Lung (tissue), 12 donors: ENCODE results near the gene NUDT22. TPM values are rescaled to one million over a fixed set of nuclear protein-coding genes. Genes with fewer than 3 reads are reported as not detected.

ENCODE experiments used
- ATAC-seq: fragments of 200-7000 bp; cut with Tn5 transposase; one replicate; pipeline ENCODE4 v1.9.1; 2020; ENCODE audit warnings: moderate number of reproducible peaks; ENCODE audit not compliant: insufficient read depth, low FRiP score
- DNase-seq, 3 donors: peaks; one replicate each; pipeline ENCODE4 v3.0.0-alpha.2; 2013 to 2017
- H3K27ac ChIP-seq, 2 donors: one replicate each; pipeline ENCODE4 v1.5.1; 2013; ENCODE audit warnings: mild to moderate bottlenecking in 2 of 2, moderate library complexity in 2 of 2, control low read depth in 1 of 2, inconsistent platforms in 1 of 2, low read depth in 1 of 2, low read length in 1 of 2
- H3K27me3 ChIP-seq, 3 donors: one replicate each; pipeline ENCODE4 v1.5.1; 2013; ENCODE audit warnings: low read length in 2 of 3; ENCODE audit not compliant: control insufficient read depth in 3 of 3, insufficient read depth in 3 of 3
- H3K36me3 ChIP-seq, 4 donors: one replicate each; pipeline ENCODE4 v1.5.1; 2013; ENCODE audit warnings: low read length in 4 of 4, mild to moderate bottlenecking in 1 of 4, moderate library complexity in 1 of 4; ENCODE audit not compliant: control insufficient read depth in 4 of 4, insufficient read depth in 4 of 4
- H3K4me1 ChIP-seq, 5 donors: one replicate each; pipeline ENCODE4 v1.5.1; 2013; ENCODE audit warnings: low read length in 5 of 5, mild to moderate bottlenecking in 2 of 5, moderate library complexity in 1 of 5; ENCODE audit not compliant: control insufficient read depth in 5 of 5, insufficient read depth in 5 of 5
- H3K4me3 ChIP-seq: one replicate; pipeline ENCODE4 v1.5.1; 2013; ENCODE audit warnings: mild to moderate bottlenecking, control low read depth, moderate library complexity
- H3K9ac ChIP-seq, 2 donors: one replicate each; pipeline ENCODE4 v1.5.1; 2013; ENCODE audit warnings: low read length in 2 of 2, control low read depth in 1 of 2; ENCODE audit not compliant: insufficient read depth in 1 of 2
- H3K9me3 ChIP-seq, 4 donors: one replicate each; pipeline ENCODE4 v1.5.1; 2013; ENCODE audit warnings: low read length in 3 of 4, mild to moderate bottlenecking in 1 of 4, moderate library complexity in 1 of 4; ENCODE audit not compliant: control insufficient read depth in 4 of 4, insufficient read depth in 3 of 4
- WGBS, 2 donors: extraction: QIAGEN DNeasy Blood & Tissue Kit; methylation state at CpG; one replicate each; pipeline ENCODE4 v1.1.7; 2013; 5-methylcytosine and 5-hydroxymethylcytosine counted together
- polyA plus RNA-seq, 2 donors: library from polyadenylated mRNA; stranded (reverse); fragments of 200-250 nt; gene quantifications; one replicate each; pipeline ENCODE4 v1.2.1, GENCODE V29; 2013
- total RNA-seq, 2 donors: library from RNA; depleted of rRNA in 1 of 2; stranded (reverse); fragments of >200 nt in 1 of 2; gene quantifications; one replicate each; pipeline ENCODE4 v1.2.1, GENCODE V29; 2014 to 2021
- TF ChIP-seq, protein P1 (sequence below): IDR thresholded peaks from 2 replicates; pipeline ENCODE4 v1.5.1; 2012; ENCODE audit warnings: mild to moderate bottlenecking; ENCODE audit errors: control extremely low read depth, extremely low read depth
- donor health status: control.
- donor health status: control.
- donor health status: Bipolar disorder and iron deficiency.
- donor health status: healthy.
- donor health status: DM: yes; HTN: yes; CAD: no.

NUDT22 gene
- total and polyA plus RNA-seq, 4 donors: 23.7 to 90.2 (median 64.9) TPM

DNA sequence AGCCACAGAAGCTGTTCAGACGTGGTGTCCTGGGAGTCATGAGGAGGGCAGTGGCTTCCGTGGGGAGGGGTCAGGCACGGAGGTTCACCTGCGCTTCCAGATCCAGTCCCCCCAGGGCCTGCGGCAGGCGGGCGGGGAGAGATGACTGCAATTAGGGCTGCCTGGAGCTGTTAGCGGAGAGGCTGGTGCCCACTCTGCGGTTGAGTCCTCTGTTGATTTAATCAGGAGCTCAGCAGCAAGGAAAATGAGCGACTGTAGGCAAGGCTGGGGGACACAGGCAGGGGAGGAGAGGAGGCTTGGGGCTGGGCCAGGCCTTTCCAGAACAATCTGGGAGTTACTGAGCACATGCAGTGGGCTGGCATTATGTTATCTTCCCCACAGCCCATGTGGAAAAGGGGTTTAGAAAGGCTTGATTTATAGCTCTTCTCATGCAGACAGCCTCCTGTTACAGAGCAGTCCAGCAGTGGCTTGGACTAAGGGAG lies 38.3 kb downstream of the NUDT22 start:
- DNase-seq (no peak), ATAC-seq (no peak)
- H3K36me3 ChIP-seq: peaks cover 2 to 65% (median 14%) of the 10 kb centered on the region in 4 donors
- peaks cover 0 to 16% (median 6%) of the 10 kb centered on the region in 5 donors for H3K4me1 ChIP-seq
- 95 to 97% methylated on average over 10 of the region's 10 CpGs for WGBS, 2 donors
- H3K27me3 ChIP-seq: no peaks in the 10 kb centered on the region
- TF ChIP-seq, protein P1, sequence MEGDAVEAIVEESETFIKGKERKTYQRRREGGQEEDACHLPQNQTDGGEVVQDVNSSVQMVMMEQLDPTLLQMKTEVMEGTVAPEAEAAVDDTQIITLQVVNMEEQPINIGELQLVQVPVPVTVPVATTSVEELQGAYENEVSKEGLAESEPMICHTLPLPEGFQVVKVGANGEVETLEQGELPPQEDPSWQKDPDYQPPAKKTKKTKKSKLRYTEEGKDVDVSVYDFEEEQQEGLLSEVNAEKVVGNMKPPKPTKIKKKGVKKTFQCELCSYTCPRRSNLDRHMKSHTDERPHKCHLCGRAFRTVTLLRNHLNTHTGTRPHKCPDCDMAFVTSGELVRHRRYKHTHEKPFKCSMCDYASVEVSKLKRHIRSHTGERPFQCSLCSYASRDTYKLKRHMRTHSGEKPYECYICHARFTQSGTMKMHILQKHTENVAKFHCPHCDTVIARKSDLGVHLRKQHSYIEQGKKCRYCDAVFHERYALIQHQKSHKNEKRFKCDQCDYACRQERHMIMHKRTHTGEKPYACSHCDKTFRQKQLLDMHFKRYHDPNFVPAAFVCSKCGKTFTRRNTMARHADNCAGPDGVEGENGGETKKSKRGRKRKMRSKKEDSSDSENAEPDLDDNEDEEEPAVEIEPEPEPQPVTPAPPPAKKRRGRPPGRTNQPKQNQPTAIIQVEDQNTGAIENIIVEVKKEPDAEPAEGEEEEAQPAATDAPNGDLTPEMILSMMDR: no peak
- no peak overlapping the region for H3K9ac ChIP-seq
- no peaks in the 10 kb centered on the region for H3K9me3 ChIP-seq
- H3K4me3 ChIP-seq: no peak overlapping the region
- no peak overlapping the region for H3K27ac ChIP-seq

DNA sequence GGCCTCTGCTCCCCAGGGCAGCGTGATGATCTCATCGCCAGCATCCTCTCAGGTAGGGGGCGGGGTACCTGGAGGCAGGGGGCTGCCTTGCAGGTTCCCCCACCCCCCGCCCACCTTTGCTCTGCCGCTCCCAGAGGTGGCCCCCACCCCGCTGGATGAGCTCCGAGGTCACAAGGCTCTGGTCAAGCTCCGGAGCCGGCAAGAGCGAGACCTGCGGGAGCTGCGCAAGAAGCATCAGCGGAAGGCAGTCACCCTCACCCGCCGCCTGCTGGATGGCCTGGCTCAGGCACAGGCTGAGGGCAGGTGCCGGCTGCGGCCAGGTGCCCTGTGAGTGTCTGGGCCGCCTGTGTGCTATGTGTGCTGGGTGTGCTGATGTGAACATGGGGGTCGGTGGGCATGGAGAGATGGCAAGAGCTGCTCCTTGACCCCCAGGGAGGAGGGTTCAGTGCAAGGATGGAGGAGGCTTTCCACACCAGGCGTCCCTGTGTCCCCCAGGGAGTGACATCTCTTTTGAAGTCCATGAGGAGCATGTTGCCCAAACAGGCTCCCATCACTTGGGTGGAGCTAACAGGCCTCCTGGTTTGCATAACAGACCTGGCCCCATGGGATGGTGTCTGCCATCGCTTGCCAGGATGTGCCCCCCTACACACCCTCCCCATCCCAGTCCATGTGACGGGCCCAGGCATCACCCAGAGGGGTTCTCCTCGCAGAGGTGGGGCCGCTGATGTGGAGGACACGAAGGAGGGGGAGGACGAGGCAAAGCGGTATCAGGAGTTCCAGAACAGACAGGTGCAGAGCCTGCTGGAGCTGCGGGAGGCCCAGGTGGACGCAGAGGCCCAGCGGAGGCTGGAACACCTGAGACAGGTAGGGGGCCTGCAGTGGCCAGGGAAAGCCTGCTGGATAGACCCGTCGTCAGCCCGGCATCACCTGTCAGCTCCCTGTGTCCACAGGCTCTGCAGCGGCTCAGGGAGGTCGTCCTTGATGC lies 39.4 kb downstream of the NUDT22 start:
- 92% methylated on average over 35 of the region's 35 CpGs for WGBS, 2 donors
- no peak for ATAC-seq
- H3K9ac ChIP-seq: no peak overlapping the region

DNA sequence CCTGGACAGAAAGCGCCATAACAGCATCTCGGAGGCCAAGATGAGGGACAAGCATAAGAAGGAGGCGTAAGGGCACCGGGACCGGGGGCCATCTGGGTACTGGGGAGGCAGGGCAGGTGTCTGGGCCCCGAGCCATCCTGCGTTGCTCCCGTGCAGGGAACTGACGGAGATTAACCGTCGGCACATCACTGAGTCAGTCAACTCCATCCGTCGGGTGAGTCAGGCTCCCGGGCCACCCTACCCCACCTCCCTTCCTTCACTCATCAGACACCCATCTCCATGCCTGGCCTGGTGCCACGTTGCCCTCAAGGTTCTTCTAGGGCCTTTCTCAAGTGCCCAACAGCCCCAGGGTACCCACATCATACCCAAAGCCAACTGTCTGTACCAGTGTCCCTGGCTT lies 40.3 kb downstream of the NUDT22 start:
- TF ChIP-seq, protein P1: no peak
- 93 to 94% methylated on average over 15 of the region's 15 CpGs for WGBS, 2 donors
- DNase-seq: no peak
- Histone ChIP-seq H3K4me3 (no peak overlapping the region), H3K4me1 (peaks cover 0 to 17% (median 6%) of the 10 kb centered on the region in 5 donors), H3K9me3 (no peaks in the 10 kb centered on the region), H3K27ac (no peak overlapping the region), H3K9ac (no peak overlapping the region), H3K27me3 (no peaks in the 10 kb centered on the region), H3K36me3 (peaks cover 2 to 53% (median 11%) of the 10 kb centered on the region in 4 donors)
- ATAC-seq: no peak

More for the DNA sequence above, 39.4 kb downstream of the NUDT22 start:
- Histone ChIP-seq H3K4me3 (no peak overlapping the region), H3K36me3 (peaks cover 2 to 55% (median 11%) of the 10 kb centered on the region in 4 donors), H3K27ac (no peak overlapping the region), H3K9me3 (no peaks in the 10 kb centered on the region), H3K4me1 (peaks cover 0 to 17% (median 6%) of the 10 kb centered on the region in 5 donors), H3K27me3 (no peaks in the 10 kb centered on the region)
- no peak for DNase-seq
- TF ChIP-seq, protein P1: no peak
